Epithelial cell of esophagus (primary cell): ENCODE results near the gene TIMM22.
"Not testable (repeated sequence)": the region's sequence is repeated elsewhere in the genome, so short reads cannot be mapped to it uniquely, and the experiment has no call there.

Source experiments
- DNase-seq: peaks from one replicate; pipeline ENCODE4 v3.0.0; 2010; ENCODE audit warnings: low read depth
- H3K4me3 ChIP-seq: 2 replicates; pipeline ENCODE4 v1.5.1; 2011; ENCODE audit warnings: mild to moderate bottlenecking, low read length, control low read depth
- TF ChIP-seq, protein P1 (sequence below): IDR thresholded peaks from 2 replicates; pipeline ENCODE4 v1.5.1; 2011; ENCODE audit warnings: low read depth, mild to moderate bottlenecking, low read length, control low read depth, inconsistent platforms; ENCODE audit not compliant: insufficient read depth; ENCODE audit errors: missing control alignments

The TIMM22 gene

GRCh38 chr17:988561-988960 is 8.4 kb upstream of the TIMM22 start:
- no peak for DNase-seq
- TF ChIP-seq, protein P1, sequence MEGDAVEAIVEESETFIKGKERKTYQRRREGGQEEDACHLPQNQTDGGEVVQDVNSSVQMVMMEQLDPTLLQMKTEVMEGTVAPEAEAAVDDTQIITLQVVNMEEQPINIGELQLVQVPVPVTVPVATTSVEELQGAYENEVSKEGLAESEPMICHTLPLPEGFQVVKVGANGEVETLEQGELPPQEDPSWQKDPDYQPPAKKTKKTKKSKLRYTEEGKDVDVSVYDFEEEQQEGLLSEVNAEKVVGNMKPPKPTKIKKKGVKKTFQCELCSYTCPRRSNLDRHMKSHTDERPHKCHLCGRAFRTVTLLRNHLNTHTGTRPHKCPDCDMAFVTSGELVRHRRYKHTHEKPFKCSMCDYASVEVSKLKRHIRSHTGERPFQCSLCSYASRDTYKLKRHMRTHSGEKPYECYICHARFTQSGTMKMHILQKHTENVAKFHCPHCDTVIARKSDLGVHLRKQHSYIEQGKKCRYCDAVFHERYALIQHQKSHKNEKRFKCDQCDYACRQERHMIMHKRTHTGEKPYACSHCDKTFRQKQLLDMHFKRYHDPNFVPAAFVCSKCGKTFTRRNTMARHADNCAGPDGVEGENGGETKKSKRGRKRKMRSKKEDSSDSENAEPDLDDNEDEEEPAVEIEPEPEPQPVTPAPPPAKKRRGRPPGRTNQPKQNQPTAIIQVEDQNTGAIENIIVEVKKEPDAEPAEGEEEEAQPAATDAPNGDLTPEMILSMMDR, result no peak
- H3K4me3 ChIP-seq, result no peak overlapping the region

DNA sequence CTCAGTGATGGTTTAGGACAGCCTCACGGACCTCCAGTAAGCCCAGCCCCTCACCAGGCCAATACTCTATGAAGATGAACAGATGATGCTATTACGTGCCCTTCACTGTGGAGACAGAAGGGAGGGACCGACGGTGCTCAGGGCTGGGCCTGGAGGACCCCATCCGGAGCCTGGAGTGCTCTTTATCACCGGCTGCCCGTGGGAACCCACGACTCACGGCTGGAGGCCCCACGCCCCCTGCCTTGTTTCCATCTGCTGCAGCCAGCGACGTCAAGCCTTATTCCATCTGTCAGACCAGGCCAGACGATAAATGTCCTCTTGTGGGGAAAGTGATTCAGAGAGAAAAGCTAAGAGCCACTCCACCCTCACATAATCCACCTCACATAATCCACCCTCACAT is 4.0 kb upstream of the TIMM22 start:
- TF ChIP-seq, protein P1, result no peak

GRCh38 chr17:995324-995723 is 1.6 kb upstream of the TIMM22 start:
- not testable (repeated sequence) for DNase-seq, H3K4me3 ChIP-seq

More for the DNA sequence above, 4.0 kb upstream of the TIMM22 start:
- DNase-seq, result no peak
- H3K4me3 ChIP-seq, result no peak overlapping the region

DNA sequence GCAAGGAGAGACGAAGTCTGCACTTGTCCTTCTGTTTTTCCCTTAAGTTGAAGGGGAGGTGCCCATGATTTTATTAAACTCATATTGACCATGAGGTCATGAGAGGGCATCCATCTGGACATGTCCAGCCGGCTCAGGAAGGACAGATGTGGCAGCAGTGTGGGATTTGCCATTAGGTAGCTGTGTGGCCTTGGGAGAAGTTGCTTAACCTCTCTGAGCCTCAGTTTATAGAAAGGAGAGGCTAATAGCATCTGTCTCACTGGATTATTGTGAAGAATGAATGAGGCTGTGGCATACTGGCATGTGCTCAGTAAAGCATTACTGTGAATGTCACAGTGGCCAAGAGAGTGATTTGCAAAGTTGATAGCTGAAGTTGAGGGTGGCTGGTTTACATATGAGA is 1.2 kb downstream of the TIMM22 start:
- no peak for DNase-seq
- H3K4me3 ChIP-seq, result peak overlapping the region; percentile 100
- TF ChIP-seq, protein P1, result no peak

- no peak overlapping the region for H3K4me3 ChIP-seq
- DNase-seq, result peak; percentile 26
- TF ChIP-seq, protein P1, result no peak
Measured at GRCh38 chr17:1000597-1001461, 3.9 kb downstream of the TIMM22 start.

GRCh38 chr17:1001640-1002411 is 4.9 kb downstream of the TIMM22 start:
- TF ChIP-seq, protein P1, result no peak
- DNase-seq, result peak; percentile 65
- no peak overlapping the region for H3K4me3 ChIP-seq

- TF ChIP-seq, protein P1, result no peak
- DNase-seq, result peak; percentile 22
- no peak overlapping the region for H3K4me3 ChIP-seq
Measured at GRCh38 chr17:1002412-1002753, 5.5 kb downstream of the TIMM22 start.
